ENCODE data around the gene EFS.

DNA sequence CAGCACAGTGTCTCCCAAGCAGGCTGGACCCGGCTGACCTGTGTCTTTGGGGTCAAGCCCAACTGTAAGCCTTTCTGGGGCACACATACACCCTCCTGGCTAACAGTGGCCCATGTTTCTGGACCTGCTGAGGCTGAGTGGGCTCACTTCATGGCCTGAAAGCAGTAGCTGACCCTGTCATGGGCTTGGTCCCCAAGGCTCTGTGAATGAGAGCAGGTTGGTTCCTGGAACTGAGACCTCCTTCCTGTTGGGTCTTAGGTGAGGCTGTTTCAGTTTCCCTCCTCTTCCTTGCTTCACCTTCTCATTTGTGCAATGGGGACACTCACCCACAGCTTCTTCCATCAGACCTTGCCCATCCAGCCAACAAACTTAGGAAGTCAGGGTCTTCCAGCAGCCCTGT, 6.9 kb upstream of the EFS start:
- TF ChIP-seq, protein P1, sequence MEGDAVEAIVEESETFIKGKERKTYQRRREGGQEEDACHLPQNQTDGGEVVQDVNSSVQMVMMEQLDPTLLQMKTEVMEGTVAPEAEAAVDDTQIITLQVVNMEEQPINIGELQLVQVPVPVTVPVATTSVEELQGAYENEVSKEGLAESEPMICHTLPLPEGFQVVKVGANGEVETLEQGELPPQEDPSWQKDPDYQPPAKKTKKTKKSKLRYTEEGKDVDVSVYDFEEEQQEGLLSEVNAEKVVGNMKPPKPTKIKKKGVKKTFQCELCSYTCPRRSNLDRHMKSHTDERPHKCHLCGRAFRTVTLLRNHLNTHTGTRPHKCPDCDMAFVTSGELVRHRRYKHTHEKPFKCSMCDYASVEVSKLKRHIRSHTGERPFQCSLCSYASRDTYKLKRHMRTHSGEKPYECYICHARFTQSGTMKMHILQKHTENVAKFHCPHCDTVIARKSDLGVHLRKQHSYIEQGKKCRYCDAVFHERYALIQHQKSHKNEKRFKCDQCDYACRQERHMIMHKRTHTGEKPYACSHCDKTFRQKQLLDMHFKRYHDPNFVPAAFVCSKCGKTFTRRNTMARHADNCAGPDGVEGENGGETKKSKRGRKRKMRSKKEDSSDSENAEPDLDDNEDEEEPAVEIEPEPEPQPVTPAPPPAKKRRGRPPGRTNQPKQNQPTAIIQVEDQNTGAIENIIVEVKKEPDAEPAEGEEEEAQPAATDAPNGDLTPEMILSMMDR (tag by site-specific recombination; IDR thresholded peaks at IDR 0.05), result no peak
- TF ChIP-seq ZNF664 (tag by site-specific recombination; IDR thresholded peaks at IDR 0.05), result no peak
- no peak for TF ChIP-seq WT1 (tag by site-specific recombination; IDR thresholded peaks at IDR 0.05)
- TF ChIP-seq, protein P2, sequence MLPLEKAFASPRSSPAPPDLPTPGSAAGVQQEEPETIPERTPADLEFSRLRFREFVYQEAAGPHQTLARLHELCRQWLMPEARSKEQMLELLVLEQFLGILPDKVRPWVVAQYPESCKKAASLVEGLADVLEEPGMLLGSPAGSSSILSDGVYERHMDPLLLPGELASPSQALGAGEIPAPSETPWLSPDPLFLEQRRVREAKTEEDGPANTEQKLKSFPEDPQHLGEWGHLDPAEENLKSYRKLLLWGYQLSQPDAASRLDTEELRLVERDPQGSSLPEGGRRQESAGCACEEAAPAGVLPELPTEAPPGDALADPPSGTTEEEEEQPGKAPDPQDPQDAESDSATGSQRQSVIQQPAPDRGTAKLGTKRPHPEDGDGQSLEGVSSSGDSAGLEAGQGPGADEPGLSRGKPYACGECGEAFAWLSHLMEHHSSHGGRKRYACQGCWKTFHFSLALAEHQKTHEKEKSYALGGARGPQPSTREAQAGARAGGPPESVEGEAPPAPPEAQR (tag by site-specific recombination; IDR thresholded peaks at IDR 0.05), result no peak
- TF ChIP-seq, protein P3, sequence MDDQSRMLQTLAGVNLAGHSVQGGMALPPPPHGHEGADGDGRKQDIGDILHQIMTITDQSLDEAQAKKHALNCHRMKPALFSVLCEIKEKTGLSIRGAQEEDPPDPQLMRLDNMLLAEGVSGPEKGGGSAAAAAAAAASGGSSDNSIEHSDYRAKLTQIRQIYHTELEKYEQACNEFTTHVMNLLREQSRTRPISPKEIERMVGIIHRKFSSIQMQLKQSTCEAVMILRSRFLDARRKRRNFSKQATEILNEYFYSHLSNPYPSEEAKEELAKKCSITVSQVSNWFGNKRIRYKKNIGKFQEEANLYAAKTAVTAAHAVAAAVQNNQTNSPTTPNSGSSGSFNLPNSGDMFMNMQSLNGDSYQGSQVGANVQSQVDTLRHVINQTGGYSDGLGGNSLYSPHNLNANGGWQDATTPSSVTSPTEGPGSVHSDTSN (CRISPR knock-in tag; IDR thresholded peaks at IDR 0.05), result no peak
- no peak for TF ChIP-seq ZNF747 (tag by site-specific recombination; IDR thresholded peaks at IDR 0.05)
- TF ChIP-seq ZNF324 (tag by site-specific recombination; IDR thresholded peaks at IDR 0.05), result no peak
- TF ChIP-seq, protein P4, sequence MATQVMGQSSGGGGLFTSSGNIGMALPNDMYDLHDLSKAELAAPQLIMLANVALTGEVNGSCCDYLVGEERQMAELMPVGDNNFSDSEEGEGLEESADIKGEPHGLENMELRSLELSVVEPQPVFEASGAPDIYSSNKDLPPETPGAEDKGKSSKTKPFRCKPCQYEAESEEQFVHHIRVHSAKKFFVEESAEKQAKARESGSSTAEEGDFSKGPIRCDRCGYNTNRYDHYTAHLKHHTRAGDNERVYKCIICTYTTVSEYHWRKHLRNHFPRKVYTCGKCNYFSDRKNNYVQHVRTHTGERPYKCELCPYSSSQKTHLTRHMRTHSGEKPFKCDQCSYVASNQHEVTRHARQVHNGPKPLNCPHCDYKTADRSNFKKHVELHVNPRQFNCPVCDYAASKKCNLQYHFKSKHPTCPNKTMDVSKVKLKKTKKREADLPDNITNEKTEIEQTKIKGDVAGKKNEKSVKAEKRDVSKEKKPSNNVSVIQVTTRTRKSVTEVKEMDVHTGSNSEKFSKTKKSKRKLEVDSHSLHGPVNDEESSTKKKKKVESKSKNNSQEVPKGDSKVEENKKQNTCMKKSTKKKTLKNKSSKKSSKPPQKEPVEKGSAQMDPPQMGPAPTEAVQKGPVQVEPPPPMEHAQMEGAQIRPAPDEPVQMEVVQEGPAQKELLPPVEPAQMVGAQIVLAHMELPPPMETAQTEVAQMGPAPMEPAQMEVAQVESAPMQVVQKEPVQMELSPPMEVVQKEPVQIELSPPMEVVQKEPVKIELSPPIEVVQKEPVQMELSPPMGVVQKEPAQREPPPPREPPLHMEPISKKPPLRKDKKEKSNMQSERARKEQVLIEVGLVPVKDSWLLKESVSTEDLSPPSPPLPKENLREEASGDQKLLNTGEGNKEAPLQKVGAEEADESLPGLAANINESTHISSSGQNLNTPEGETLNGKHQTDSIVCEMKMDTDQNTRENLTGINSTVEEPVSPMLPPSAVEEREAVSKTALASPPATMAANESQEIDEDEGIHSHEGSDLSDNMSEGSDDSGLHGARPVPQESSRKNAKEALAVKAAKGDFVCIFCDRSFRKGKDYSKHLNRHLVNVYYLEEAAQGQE (tag by site-specific recombination; IDR thresholded peaks at IDR 0.05), result no peak
- TF ChIP-seq ZNF274 (IDR thresholded peaks at IDR 0.05; ENCODE audit: low read length), result no peak
- TF ChIP-seq ZNF274 (tag by site-specific recombination; IDR thresholded peaks at IDR 0.05; ENCODE audit: borderline replicate concordance), result no peak
- TF ChIP-seq, protein P5, sequence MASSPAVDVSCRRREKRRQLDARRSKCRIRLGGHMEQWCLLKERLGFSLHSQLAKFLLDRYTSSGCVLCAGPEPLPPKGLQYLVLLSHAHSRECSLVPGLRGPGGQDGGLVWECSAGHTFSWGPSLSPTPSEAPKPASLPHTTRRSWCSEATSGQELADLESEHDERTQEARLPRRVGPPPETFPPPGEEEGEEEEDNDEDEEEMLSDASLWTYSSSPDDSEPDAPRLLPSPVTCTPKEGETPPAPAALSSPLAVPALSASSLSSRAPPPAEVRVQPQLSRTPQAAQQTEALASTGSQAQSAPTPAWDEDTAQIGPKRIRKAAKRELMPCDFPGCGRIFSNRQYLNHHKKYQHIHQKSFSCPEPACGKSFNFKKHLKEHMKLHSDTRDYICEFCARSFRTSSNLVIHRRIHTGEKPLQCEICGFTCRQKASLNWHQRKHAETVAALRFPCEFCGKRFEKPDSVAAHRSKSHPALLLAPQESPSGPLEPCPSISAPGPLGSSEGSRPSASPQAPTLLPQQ (tag by site-specific recombination; IDR thresholded peaks at IDR 0.05), result no peak
- TF ChIP-seq, protein P6, sequence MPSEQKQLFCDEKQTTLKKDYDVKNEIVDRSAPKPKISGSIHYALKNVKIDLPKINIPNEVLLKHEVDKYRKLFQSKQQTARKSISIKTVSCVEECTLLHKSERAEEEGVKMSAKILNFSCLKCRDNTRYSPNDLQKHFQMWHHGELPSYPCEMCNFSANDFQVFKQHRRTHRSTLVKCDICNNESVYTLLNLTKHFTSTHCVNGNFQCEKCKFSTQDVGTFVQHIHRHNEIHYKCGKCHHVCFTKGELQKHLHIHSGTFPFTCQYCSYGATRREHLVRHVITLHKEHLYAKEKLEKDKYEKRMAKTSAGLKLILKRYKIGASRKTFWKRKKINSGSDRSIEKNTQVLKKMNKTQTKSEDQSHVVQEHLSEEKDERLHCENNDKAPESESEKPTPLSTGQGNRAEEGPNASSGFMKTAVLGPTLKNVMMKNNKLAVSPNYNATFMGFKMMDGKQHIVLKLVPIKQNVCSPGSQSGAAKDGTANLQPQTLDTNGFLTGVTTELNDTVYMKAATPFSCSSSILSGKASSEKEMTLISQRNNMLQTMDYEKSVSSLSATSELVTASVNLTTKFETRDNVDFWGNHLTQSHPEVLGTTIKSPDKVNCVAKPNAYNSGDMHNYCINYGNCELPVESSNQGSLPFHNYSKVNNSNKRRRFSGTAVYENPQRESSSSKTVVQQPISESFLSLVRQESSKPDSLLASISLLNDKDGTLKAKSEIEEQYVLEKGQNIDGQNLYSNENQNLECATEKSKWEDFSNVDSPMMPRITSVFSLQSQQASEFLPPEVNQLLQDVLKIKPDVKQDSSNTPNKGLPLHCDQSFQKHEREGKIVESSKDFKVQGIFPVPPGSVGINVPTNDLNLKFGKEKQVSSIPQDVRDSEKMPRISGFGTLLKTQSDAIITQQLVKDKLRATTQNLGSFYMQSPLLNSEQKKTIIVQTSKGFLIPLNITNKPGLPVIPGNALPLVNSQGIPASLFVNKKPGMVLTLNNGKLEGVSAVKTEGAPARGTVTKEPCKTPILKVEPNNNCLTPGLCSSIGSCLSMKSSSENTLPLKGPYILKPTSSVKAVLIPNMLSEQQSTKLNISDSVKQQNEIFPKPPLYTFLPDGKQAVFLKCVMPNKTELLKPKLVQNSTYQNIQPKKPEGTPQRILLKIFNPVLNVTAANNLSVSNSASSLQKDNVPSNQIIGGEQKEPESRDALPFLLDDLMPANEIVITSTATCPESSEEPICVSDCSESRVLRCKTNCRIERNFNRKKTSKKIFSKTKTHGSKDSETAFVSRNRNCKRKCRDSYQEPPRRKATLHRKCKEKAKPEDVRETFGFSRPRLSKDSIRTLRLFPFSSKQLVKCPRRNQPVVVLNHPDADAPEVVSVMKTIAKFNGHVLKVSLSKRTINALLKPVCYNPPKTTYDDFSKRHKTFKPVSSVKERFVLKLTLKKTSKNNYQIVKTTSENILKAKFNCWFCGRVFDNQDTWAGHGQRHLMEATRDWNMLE (tag by site-specific recombination; conservative IDR thresholded peaks at IDR 0.05; ENCODE audit: low read depth), result no peak
